GM13977 (cell line): ENCODE results near the gene RGS11.

ENCODE experiments used
- DNase-seq: peaks from one replicate; pipeline ENCODE4 v3.0.0; 2012; ENCODE audit warnings: low spot score
- CTCF ChIP-seq: IDR thresholded peaks from 2 replicates; pipeline ENCODE4 v1.5.1; 2012; ENCODE audit warnings: mild to moderate bottlenecking, control low read depth; ENCODE audit not compliant: insufficient read depth; ENCODE audit errors: extremely low read depth, missing control alignments
- in situ Hi-C: fragments of 300-500 bp; cut with MboI; formaldehyde crosslinking; loops from one replicate; pipeline ENCODE4 v1.12.0; 2022; ENCODE audit warnings: low sequenced_read_pairs, low pct_unique_long_range_greater_than_20kb, mixed read lengths, inconsistent platforms; ENCODE audit not compliant: unreplicated experiment

RGS11 gene

GRCh38 chr16:290681-291405 lies 15.1 kb upstream of the RGS11 start:
- DNase-seq = no peak
- no peak for TF ChIP-seq CTCF
- in situ Hi-C loops = no loop called here

- in situ Hi-C loops = no loop called here
- DNase-seq = no peak
- TF ChIP-seq CTCF = no peak
Observed at GRCh38 chr16:290015-290680, 14.4 kb upstream of the RGS11 start.

GRCh38 chr16:289395-289997 lies 13.8 kb upstream of the RGS11 start:
- in situ Hi-C loops = no loop called here
- no peak for DNase-seq
- TF ChIP-seq CTCF = no peak

- TF ChIP-seq CTCF = no peak
- DNase-seq = no peak
- in situ Hi-C loops = no loop called here
Observed at GRCh38 chr16:287981-288920, 12.5 kb upstream of the RGS11 start.

GRCh38 chr16:287298-287811 lies 11.6 kb upstream of the RGS11 start:
- no peak for TF ChIP-seq CTCF
- in situ Hi-C loops = no loop called here
- DNase-seq = no peak
